GM21381 (cell line): ENCODE measurements around the gene MIAT.

Experiments used
- ATAC-seq: cut with Tn5 transposase; IDR thresholded peaks from one replicate; pipeline ENCODE4 v1.9.1; 2021; ENCODE audit warnings: mild to moderate bottlenecking, moderate library complexity; ENCODE audit not compliant: unreplicated experiment

The MIAT gene

GRCh38 chr22:26631282-26631681 lies 26.1 kb upstream of the MIAT start:
- no peak for ATAC-seq

- no peak for ATAC-seq
These were observed 24.8 kb upstream of the MIAT start for GRCh38 chr22:26632422-26633155.

DNA sequence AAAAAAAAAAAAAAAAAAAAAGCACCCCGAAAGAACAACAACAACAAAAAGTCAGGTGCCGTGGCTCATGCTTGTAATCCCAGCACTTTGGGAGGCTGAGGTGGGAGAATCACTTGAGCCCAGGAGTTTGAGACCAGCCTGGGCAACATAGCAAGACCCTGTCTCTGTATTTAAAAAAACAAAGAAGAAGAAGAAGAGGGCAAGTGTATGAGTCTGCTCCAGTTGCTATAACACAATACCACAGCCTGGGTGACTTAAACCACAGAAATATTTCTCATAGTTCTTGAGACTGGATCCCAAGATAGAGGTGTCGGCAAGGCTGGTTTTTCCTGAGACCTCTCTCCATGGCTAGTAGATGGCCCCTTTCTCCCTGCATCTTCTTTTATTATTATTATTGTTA lies 23.2 kb upstream of the MIAT start:
- no peak for ATAC-seq

- no peak for ATAC-seq
These were observed 22.3 kb upstream of the MIAT start for GRCh38 chr22:26635117-26635516.

DNA sequence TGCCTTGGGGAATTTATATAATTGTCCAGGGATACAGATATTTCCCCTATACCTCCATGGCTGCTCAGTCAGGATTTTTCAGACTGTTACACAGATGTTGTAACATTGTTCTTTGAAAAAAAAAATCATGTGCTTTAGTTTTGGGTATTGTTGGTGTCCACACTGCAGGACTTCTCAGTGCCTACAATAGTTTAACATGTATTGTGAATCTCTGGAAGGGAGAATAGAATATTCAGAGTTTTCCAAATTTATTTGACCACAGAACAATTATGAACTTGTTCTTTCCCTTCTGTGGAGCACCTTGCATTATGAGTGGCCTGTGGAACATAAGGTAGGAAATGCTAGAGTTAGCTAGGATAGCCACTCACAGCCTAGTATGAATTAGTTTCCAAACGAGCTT lies 21.1 kb upstream of the MIAT start:
- ATAC-seq, result no peak

DNA sequence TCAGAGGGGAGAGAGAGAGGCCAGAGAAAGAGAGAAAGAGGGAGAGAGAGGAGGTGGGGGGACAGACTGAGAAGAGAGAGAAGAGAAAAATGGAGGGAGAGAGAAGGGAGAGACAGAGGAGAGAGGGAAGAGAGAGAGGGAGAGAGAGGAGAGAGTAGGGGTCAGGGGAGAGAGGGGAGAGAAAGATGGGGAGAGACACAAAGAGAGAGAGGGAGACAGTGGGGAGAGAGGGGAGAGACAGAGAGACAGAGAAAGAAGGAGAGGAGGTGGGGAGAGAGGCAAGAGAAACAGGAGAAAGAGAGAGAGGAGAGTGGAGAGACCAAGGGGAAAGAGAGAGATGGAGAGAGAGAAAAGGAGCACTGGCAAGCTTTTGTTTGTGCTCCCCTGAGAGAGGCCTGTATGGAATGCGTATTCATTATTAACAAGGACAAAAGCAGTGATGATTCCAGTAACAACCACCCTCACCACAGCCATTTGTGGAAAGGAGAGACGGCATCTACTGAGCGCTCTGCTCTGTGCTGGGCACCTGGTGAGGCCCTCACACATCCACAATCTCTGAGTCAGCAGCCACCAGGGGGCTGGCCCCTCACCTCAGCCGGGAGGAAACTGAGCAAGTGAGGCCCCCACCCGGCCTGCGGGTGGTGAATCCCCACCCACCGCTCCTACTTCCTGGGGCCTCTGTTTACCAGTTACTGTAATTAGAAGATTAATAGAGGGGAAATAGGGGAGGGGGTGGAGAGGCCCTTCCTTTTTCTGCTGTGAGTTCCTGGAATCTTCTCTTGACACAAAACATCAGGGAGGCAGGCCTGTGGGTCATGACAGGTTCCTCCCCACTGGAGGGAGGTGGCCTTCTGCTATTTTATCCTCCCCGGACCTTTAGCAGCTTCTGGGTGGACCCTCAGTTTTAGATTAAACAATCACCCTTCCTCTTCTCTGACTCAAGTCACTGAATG lies 14.6 kb upstream of the MIAT start:
- no peak for ATAC-seq

DNA sequence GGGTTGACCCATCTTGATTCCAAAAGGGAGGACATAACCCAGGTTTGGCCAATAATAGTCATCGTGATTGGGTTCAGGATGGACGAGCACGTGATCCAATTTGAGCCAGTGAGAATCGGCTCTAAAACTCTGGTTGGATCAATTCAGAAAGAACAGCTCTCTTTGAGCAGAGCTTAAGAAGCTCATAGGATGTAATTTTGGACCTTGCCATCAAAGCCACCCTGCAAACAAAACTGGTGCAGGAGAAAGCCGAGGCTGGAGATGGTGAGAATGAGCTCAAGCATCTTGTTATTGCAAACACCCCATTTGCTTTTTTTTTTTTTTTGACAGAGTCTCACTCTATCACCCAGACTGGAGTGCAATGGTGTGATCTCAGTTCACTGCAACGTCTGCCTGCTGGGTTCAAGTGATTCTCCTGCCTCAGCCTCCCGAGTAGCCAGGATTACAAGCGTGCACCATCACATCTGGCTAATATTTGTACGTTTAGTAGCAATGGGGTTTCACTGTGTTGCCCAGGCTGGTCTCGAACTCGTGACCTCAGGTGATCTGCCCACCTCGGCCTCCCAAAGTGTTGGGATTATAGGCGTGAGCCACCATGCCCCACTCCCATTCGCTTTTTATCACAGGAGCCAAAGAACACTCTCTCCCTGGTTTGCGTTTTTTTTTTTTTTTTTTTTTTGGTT lies 13.8 kb upstream of the MIAT start:
- no peak for ATAC-seq

GRCh38 chr22:26646158-26646557 lies 11.2 kb upstream of the MIAT start:
- no peak for ATAC-seq

DNA sequence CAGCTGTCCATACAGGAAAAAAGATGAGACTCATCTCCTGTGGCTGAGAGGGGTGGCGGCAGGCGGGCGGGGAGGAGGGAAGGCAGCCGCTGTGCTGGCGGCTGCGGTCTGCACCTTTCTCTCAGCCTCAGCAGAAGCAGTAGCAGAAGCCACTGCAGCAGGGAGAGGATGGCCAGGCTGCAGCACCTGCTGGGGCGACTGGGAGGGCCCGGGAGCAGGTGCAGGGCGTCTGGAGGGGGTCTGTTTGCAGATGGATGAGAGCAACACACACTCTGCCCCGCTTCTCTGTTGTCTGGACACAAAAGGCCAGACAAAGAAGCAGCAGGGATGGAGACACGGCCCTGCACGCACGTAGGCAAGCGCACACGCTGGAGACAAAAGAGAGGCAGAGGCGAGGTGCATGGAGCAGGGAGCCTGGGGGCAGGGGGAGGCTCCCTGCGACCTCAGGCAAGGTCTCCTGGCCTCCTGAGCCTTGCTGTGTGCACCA lies 9.3 kb upstream of the MIAT start:
- no peak for ATAC-seq

- no peak for ATAC-seq
These were observed 8.6 kb upstream of the MIAT start for GRCh38 chr22:26648528-26649388.

DNA sequence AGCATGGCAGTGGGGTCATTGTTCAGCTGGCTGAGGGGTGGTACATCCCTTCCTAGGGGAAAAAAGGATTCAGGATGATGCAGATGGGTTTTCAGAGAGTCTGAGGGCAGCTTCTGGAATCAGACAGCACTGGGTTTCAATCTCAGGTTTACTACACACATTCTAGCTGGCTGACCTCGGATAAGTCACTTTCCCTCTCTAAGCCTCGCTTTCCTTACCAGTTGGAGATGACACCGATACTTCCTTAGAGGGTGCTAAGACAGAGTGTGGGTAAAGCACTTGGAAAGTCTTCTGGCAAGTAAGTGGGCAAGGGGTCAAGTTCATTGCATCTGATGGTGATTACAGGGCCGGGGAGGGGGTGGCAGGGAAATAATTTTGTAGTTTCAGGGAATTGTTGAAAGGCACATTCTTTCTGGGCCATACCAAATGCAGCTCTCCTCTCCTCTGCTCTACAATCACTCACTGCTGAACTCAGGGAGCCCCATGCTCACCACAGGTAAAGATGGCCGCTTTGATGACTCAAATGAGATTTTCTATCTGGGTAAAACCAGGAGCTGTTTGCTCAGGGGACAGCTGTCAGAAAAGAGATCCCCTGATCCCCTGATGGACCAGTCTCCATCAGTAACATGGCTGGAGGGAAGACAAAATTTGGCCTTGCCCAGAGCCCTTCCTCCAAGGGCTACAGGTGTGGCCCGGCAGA lies 6.5 kb upstream of the MIAT start:
- ATAC-seq, result no peak

- ATAC-seq, result no peak
These were observed 5.6 kb upstream of the MIAT start for GRCh38 chr22:26651815-26652214.

DNA sequence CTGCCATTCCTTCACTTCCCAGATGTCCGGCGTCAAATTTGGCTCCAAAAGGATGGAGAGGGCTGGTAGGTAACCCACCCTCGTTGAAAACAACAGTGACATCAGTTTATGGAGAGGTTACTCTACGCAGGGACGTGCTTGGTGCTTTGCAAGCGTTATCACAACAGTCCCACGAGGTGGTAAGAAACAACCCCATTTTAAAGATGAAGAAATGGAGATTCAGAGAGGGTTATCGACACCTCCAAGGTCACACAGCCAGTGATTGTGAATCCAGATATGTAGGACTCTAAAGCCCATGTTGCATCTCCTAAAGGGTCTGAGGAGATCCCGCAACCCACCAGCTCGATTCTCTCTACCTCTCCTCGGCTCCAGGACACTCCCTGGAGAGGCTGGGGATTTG lies 773 bp downstream of the MIAT start:
- no peak for ATAC-seq

- ATAC-seq, result no peak
These were observed 1.5 kb downstream of the MIAT start for GRCh38 chr22:26658671-26659478.

DNA sequence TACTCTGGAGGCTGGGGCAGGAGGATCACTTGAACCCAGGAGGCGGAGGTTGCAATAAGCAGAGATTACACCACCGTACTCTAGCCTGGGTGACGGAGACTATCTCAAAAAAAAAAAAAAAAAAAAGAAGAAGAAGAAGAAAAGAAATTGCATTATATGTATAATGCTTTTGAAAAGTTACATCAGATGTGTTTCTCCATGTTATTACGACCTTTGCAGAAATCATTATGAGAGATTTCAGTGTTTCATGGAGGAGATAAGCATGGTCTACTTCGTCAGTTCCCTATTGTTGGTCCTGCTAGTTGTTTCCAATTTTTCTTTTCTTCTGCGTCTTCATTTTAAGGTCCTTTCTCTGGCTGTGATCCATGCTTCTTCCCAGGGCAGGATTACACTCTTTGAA lies 3.0 kb downstream of the MIAT start:
- no peak for ATAC-seq

DNA sequence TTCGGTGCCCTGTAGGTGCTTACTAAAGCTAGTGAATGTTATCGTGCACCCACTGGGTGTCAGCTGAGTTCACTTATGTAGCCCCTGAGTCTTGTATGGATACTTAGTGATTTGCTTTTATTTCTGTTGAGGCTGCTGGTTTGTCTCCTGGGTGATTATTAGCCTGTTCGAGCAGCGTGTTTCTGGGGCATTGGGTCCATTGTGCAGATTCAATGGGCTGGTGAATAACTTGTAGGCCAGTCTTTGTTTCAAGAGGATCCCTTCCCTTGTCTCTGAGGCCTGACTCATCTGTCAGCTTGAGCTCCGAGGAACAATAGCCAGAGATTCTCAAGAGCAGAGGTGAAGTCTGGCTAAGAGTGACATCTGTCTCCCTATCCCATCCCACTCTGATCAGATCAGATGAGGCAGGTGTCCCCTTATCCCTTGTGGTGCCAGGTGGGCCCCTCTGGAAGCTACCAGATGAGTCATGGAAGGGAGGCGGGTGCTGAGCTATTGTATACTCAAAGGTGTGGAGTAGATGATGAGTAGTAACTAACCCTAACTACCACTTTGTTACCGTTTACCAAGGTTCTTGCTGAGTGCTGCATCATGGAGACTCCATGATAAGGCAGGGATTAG lies 3.7 kb downstream of the MIAT start:
- ATAC-seq, result no peak

DNA sequence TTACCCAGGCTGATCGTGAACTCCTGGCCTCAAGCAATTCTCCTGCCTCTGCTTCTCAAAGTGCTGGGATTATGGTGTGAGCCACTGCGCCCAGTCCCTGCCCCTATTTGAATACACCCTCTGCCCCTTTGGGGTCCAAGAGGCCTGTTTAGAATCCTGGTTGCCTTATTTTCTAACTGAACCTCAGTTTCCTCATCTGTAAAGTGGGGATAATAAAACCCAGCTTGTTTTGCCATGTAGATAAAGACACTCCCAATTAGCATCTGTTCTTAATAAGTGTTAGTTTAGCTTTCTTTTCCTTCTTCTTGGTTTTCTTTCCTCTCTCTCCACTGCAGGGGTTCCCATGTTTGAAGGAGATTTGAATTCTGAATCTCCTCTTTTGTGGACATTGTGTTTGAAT lies 4.8 kb downstream of the MIAT start:
- no peak for ATAC-seq

DNA sequence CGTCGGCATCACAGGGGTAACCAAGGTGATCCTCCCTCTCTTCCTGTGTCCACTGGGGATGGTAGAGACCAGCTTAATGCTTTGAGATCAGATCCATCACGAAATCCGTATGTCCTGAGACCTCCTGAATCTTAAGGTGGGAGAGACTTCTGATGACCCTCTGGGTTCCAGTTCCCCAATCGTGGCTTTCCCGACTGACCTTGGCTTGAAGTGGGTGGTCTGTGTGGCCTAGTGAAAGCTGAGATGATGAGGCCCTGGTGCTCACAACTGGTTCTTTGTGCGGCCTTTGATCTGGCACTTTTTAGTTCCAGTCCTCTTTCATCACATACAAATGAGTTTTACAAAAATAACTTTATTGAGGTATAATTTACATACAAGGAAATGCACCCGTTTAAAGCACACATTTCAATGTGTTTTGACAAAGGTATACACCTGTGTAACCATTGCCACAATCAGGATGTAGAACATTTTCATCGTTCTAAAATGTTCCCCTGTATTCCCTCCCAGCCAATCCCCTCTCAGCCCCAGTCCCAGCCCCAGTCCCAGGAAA lies 6.1 kb downstream of the MIAT start:
- no peak for ATAC-seq
